SH-SY5Y (cell line): ENCODE measurements around the gene TBC1D19.

Source experiments
- GATA2 ChIP-seq: IDR thresholded peaks from 2 replicates; pipeline ENCODE4 v1.6.1; 2011; ENCODE audit warnings: mild to moderate bottlenecking, low read depth, low read length
- GATA3 ChIP-seq: IDR thresholded peaks from 2 replicates; pipeline ENCODE4 v1.6.1; 2011; ENCODE audit warnings: low read depth, mild to moderate bottlenecking, low read length, moderate library complexity

- TF ChIP-seq GATA2: no peak
- TF ChIP-seq GATA3: no peak
Measured at GRCh38 chr4:26757751-26758150, 173.9 kb downstream of the TBC1D19 start.
